ENCODE measurements around the gene RNF215. TPM values are rescaled to one million over a fixed set of nuclear protein-coding genes. Genes with fewer than 3 reads are reported as not detected.

Gene RNF215
- total RNA-seq, 3 donors from 2014 or later: 3.9 to 5.1 (median 4.4) TPM

DNA sequence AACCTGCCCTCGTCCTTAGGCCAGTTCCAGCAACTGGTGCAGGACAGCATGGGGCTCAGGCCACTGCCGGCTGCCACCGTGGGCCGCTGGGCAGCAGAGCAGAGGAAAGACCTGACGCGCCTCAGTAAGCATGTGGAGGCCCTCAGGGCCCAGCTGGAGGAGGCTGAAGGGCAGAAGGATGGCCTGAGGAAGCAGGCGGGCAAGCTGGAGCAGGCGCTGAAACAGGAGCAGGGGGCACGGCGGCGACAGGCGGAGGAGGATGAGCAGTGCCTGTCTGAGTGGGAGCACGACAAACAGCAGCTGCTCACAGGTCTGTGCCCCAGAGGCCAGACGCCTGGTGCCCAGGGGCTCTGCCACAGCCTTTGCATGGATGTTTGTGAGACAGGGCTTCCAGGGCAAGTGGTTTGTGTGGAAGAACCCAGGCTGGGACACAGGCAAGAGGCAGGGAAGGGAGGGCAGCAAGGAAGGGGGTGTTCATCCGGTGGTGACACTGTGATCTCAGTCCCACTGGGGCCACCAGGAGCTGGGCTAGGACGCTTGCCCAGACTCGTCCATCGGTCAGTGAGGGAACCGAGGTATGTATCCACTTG lies 16.5 kb downstream of the RNF215 start:
- DNase-seq (no peak), ATAC-seq (no peak)
- Mint-ChIP-seq H3K27me3 (ENCODE audit: low read depth) (no peaks in the 10 kb centered on the region), H3K4me3 (no peak overlapping the region), H3K4me1 (ENCODE audit: low read depth) (no peaks in the 10 kb centered on the region), H3K36me3 (ENCODE audit: insufficient read depth) (peaks cover 3% of the 10 kb centered on the region), H3K9me3 (no peaks in the 10 kb centered on the region)

DNA sequence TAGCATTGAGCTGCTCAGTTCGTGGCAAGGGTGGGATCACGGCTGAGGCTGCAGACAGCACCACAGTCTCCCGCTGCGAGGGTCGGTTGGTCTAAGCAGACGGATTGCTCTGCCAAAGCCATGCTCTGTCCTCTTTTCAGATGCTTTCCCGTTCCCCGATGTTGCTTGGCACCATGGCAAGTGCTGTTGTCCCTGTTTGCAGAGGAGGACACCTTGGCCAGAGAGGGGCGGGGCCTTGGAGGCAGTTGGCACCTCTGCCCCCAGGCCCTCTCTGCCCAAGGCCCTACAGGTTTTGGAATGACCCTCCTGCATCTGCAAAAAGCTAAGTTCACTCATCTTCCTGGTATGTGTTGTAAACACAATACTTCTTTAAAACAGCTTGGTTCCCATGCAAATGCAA lies 18.8 kb downstream of the RNF215 start:
- Mint-ChIP-seq H3K9me3 (no peaks in the 10 kb centered on the region), H3K4me1 (ENCODE audit: low read depth) (no peaks in the 10 kb centered on the region), H3K27me3 (ENCODE audit: low read depth) (no peaks in the 10 kb centered on the region), H3K36me3 (ENCODE audit: insufficient read depth) (peaks cover 7% of the 10 kb centered on the region), H3K4me3 (no peak overlapping the region)
- ATAC-seq (no peak), DNase-seq (no peak)

DNA sequence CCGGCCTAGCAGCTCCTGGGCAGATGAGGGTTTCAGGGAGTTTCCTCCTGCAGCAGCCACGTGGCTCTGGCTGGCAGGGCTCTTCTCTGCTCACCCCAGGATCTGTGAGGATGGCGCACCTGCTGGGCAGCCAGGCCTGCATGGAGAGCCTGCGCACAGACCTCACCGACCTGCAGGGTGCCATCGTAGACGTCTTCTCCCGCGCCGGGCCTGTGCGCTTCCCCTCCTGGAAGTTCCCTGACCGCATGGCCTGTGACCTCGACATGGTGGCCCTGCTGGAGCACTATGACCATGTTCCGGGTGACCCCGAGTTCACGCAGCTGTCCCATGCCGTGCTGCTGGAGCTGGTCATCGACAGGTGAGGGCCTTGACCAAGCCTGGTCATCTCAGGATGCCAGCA lies 21.3 kb downstream of the RNF215 start:
- H3K4me3 Mint-ChIP-seq: no peak overlapping the region
- no peaks in the 10 kb centered on the region for H3K4me1 Mint-ChIP-seq (ENCODE audit: low read depth)
- no peaks in the 10 kb centered on the region for H3K9me3 Mint-ChIP-seq
- DNase-seq: no peak
- H3K27me3 Mint-ChIP-seq (ENCODE audit: low read depth): no peaks in the 10 kb centered on the region
- peaks cover 7% of the 10 kb centered on the region for H3K36me3 Mint-ChIP-seq (ENCODE audit: insufficient read depth)
- no peak for ATAC-seq

DNA sequence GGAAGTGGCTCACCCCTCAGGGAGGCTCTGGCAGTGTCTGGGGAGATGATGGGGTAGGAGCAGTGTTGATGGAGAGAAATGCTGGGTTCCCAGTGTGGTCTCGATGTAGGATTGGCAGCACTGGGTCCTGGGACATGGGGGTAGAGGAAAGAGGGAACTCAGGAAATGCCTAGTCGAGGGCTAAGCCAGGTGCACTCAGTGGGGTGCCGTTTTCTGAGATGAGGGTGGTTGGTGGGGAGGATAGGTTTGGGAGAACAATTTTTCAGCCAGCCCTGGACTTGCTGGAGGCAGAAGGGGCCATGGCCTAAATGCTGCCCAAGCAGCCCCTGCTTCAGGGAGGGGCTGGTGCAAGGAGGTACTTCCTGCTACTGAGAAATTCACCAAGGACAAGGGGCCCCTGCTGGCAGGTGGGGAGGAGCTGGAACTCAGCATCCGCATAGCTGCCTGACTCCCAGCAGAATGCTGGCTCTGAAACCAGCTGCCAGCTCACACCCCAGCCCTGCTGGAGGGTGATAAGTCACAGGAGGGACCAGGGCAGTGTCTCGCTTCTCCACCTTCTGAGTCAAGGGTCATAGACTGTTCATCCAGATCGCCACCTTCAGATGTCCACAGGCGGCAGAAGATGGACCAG lies 24.4 kb downstream of the RNF215 start:
- H3K27me3 Mint-ChIP-seq (ENCODE audit: low read depth): no peaks in the 10 kb centered on the region
- ATAC-seq (no peak), DNase-seq (no peak)
- peaks cover 2% of the 10 kb centered on the region for H3K4me1 Mint-ChIP-seq (ENCODE audit: low read depth)
- H3K9me3 Mint-ChIP-seq: no peaks in the 10 kb centered on the region
- H3K36me3 Mint-ChIP-seq (ENCODE audit: insufficient read depth): peaks cover 7% of the 10 kb centered on the region
- H3K4me3 Mint-ChIP-seq: no peak overlapping the region

DNA sequence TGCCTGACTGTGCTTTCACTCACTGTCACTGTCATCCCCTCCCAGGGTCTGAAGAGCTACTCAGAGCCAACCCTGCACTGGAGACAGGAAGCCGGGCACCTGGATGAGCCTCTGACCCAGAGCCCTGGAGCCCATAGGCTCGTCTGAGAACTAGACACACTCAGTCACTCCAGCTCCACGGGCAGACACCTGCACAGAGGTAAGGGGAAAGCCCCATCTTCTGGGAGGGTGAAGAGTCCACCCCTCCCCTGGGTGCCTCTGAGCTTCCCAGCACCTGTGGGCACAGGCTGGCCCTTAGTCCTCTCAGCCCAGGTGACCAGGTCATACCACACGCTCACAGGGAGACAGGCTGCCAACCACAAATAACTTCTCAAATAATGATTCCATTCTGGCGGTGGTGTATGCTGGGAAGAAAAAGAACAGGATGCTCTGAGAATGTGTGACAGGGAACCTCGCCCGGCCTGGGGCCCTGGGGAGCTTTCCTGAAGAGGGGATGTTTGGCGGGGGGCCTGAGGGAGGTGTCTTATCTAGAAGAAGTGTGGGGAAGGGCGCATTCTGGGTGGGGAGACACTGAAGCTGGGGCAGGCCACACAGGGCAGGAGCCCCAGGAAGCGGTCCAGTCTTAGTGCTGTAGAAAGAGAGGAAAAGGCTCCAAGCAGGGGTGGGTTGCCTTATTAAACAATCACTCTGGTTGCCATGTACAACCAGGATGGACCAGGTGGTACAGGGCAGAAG lies 25.1 kb downstream of the RNF215 start:
- Mint-ChIP-seq H3K36me3 (ENCODE audit: insufficient read depth) (peaks cover 7% of the 10 kb centered on the region), H3K4me1 (ENCODE audit: low read depth) (peaks cover 6% of the 10 kb centered on the region), H3K27me3 (ENCODE audit: low read depth) (no peaks in the 10 kb centered on the region), H3K9me3 (no peaks in the 10 kb centered on the region), H3K4me3 (no peak overlapping the region)
- ATAC-seq: no peak
- DNase-seq: no peak

DNA sequence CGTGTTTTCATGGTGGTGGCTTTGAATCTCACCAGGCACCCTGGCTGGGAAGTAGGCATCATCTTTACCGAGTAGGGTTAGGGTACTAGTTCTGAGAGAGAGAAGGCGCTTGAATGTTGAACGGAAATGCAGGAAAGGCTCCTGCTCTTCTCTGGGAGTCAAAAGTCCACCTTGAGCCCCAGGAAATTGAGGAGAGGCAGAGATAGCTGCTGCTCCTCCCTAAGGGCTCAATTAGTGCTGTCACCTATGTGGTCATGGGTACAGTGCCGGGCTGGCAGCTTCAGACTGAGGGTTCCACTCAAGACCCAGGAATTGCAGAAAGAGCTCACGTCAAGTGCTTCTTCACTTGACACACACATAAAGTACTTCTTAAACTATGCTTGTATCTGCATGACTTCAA lies 28.7 kb downstream of the RNF215 start:
- H3K9me3 Mint-ChIP-seq: no peaks in the 10 kb centered on the region
- no peaks in the 10 kb centered on the region for H3K27me3 Mint-ChIP-seq (ENCODE audit: low read depth)
- DNase-seq (no peak), ATAC-seq (no peak)
- peaks cover 32% of the 10 kb centered on the region for H3K4me1 Mint-ChIP-seq (ENCODE audit: low read depth)
- H3K4me3 Mint-ChIP-seq: no peak overlapping the region
- peaks cover 12% of the 10 kb centered on the region for H3K36me3 Mint-ChIP-seq (ENCODE audit: insufficient read depth)

DNA sequence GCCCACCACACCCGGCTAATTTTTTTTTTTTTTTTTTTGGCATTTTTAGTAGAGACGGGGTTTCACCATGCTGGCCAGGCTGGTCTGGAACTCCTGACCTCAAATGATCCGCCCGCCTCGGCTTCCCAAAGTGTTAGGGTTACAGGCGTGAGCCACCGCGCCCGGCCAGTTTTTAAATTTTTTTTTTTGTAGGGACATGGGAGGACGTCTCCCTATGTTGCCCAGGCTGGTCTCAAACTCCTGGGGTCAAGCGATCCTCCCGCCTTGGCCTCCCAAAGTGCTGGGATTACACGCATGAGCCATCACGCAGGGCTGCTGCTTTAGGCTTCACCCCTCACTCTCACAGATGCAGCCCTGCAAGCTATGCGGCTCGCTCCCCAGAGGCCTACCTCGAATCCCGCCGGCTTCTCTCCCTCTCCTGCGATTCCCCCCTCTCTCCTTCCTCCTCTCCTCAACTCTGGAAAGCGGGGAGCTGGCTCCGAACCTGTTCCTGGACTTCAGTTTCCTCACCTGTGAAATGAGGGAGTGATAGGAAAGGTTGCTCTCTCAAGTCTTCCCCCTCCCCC lies 29.5 kb downstream of the RNF215 start:
- Mint-ChIP-seq H3K27me3 (ENCODE audit: low read depth) (no peaks in the 10 kb centered on the region), H3K4me3 (peak overlapping the region; percentile 96), H3K9me3 (no peaks in the 10 kb centered on the region), H3K36me3 (ENCODE audit: insufficient read depth) (peaks cover 12% of the 10 kb centered on the region), H3K4me1 (ENCODE audit: low read depth) (peaks cover 37% of the 10 kb centered on the region)
- ATAC-seq: no peak
- DNase-seq: no peak

DNA sequence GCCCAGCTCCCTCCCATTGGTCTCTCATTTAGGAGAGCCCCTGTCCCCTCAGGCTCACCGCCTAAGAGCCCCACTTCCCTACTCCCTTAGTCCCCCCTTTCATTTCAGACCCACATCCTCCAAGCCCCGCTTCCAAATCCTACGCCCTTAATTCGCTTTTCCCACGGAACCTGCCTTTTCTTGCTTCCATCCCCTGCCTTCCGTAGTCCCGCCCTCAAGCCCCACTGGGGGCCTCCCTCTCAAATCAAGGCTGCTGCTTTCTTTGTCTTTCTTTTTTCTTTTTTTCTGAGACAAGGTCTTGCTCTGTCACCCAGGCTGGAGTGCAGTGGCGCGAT lies 30.0 kb downstream of the RNF215 start:
- Mint-ChIP-seq H3K9me3 (no peaks in the 10 kb centered on the region), H3K4me3 (peak overlapping the region; percentile 96), H3K36me3 (ENCODE audit: insufficient read depth) (peaks cover 12% of the 10 kb centered on the region), H3K27me3 (ENCODE audit: low read depth) (no peaks in the 10 kb centered on the region), H3K4me1 (ENCODE audit: low read depth) (peaks cover 41% of the 10 kb centered on the region)
- no peak for ATAC-seq
- DNase-seq: no peak

DNA sequence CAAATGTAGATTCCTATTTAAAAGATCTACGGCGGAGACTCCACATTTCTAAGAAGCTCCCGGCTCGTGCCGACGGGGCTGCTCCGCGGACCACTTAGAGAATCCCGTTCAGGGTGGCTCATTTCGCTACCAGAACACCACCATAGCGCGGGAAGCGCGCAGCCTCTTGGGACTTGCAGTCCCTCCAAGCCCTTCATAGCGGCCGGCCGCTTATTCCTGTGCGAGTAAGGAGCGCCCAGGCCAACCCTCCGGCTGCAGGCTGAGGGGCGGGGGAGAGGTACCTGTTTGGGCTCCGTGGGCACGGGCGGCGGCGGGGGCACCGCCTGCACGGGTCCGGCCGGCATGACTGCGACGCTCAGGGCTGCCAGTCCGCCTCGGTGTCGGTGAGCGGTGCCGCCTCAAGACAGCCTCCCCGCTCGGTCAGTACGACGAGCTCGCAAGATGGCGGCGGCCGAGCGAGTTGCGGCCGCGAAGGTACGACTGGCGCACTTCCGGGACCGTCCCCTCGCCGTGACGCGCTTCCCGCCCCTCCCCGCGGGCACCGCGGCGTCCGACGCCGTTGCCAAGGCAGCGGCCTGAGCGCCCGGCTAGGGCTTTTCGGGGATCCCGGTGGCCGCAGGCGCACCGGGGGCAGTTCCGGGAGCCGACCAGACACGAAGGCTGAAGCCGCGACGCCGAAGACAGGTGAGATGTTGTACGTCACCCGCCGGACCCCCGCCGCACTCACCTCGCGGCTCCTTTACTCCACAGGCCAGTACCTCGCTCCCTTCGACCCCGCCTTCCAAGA lies 30.6 kb downstream of the RNF215 start, which contains the start of the genes CCDC157 and SF3A1:
Gene CCDC157, plus strand, starts transcription at position 559 of the 787 bp plus-strand sequence. CDS start 8,994 bp downstream, outside the sequence.
Gene SF3A1, minus strand, starts transcription at position 446 of the 787 bp plus-strand sequence. Its CDS starts 102 bp downstream, at position 344.
- peaks cover 46% of the 10 kb centered on the region for H3K4me1 Mint-ChIP-seq (ENCODE audit: low read depth)
- peak within 1 kb of the TSS; percentile 96 for H3K4me3 Mint-ChIP-seq
- ATAC-seq (peak; percentile 95), DNase-seq (peak; percentile 77)
- no peaks in the 10 kb centered on the region for H3K9me3 Mint-ChIP-seq
- no peaks in the 10 kb centered on the region for H3K27me3 Mint-ChIP-seq (ENCODE audit: low read depth)
- H3K36me3 Mint-ChIP-seq (ENCODE audit: insufficient read depth): peaks cover 17% of the 10 kb centered on the region

DNA sequence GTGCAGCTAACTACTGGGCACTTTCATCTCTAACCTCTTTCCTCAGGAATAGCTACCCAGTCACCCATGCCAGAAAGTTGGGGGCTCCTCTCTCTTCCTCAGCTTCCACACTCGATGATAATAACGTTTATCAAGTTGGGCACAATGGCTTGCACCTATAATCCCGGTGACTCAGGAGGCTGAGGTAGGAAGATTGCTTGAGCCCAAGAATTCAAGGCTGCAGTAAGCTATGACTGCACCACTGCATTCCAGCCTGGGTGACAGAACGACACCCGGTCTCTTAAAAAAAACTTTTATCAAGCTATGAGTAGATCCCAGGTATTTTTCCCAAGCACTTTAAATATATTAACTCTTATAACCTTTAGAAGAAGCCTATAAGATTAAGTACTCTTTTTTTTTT lies 32.6 kb downstream of the RNF215 start:
- Mint-ChIP-seq H3K9me3 (no peaks in the 10 kb centered on the region), H3K4me1 (ENCODE audit: low read depth) (peaks cover 62% of the 10 kb centered on the region), H3K27me3 (ENCODE audit: low read depth) (no peaks in the 10 kb centered on the region), H3K36me3 (ENCODE audit: insufficient read depth) (peaks cover 29% of the 10 kb centered on the region), H3K4me3 (peak overlapping the region; percentile 96)
- DNase-seq (no peak), ATAC-seq (no peak)

DNA sequence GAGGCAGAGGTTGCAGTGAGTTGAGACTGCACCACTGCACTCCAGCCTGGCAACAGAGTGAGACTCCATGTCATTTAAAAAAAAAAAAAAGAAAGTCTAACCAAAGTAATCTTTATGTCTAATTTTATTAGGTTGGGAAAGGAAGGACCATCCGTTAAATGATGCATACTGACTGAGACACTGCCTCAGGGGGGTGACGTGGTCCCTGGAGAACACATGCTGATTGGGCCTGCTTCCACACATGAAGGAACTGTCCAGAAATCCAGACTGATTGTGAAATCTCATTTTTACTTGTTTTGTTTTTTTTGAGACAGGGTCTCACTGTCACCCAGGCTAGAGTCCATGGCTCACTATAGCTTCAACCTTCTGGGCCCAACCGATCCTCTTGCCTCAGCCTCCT lies 36.0 kb downstream of the RNF215 start:
- DNase-seq: no peak
- Mint-ChIP-seq H3K4me1 (ENCODE audit: low read depth) (peaks cover 82% of the 10 kb centered on the region), H3K4me3 (no peak overlapping the region), H3K9me3 (no peaks in the 10 kb centered on the region), H3K27me3 (ENCODE audit: low read depth) (no peaks in the 10 kb centered on the region), H3K36me3 (ENCODE audit: insufficient read depth) (peaks cover 40% of the 10 kb centered on the region)
- ATAC-seq: no peak

DNA sequence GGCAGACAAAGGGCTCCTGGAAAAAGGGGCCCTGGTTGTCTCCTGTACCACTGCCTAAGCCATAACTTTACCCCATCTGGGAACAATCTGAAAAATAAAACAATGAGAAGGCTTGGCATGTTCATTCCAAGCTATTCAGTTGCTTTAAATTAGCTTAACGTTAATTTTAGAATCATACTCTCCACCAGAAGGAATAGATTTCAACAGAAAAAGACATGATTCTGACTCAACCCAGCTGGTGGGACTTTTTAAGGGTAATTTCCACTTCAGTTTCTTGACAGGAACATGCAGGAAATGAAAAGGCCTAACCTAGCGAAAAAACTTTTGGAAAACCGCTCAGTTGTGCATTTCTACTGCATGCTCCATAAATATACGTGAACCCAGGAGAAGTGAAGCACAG lies 38.4 kb downstream of the RNF215 start:
- H3K4me3 Mint-ChIP-seq: peak overlapping the region; percentile 33

DNA sequence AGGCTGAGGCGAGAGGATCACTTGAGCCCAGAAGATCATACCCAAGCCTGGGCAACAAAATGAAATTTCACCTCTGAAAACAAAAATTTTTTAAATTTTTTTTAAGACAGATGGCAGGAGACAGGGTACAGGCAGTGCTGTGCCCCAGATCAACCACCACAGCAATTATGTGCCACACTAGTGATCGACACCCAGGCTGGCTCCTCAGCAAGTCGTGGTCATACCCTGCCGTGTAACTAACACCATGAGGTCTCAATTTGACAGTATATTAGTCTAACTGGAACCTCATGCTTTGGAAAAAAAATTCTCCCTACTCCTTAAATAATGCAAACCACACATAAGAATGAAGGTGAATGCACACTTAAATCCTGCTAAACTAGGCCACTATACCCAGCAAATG lies 38.8 kb downstream of the RNF215 start:
- ATAC-seq (no peak), DNase-seq (no peak)
- Mint-ChIP-seq H3K36me3 (ENCODE audit: insufficient read depth) (peaks cover 45% of the 10 kb centered on the region), H3K27me3 (ENCODE audit: low read depth) (no peaks in the 10 kb centered on the region), H3K4me1 (ENCODE audit: low read depth) (peaks cover 71% of the 10 kb centered on the region), H3K9me3 (no peaks in the 10 kb centered on the region), H3K4me3 (peak overlapping the region; percentile 33)

More for the DNA sequence above, 38.4 kb downstream of the RNF215 start:
- Mint-ChIP-seq H3K36me3 (ENCODE audit: insufficient read depth) (peaks cover 45% of the 10 kb centered on the region), H3K9me3 (no peaks in the 10 kb centered on the region), H3K27me3 (ENCODE audit: low read depth) (no peaks in the 10 kb centered on the region), H3K4me1 (ENCODE audit: low read depth) (peaks cover 75% of the 10 kb centered on the region)
- ATAC-seq (no peak), DNase-seq (no peak)

All from activated T-cell treated with anti-CD3 and anti-CD28 coated beads, Interleukin-2, amount 50 U/mL, for 4 hours (primary cell).